Measurements from ENCODE around the gene C16orf96. TPM values are rescaled to one million over a fixed set of nuclear protein-coding genes. Genes with fewer than 3 reads are reported as not detected.
A peak's percentile ranks its signal among the peaks of the same experiment; 100 is the strongest.

Gene C16orf96
- total and polyA plus RNA-seq, 4 donors = 0.06 to 0.25 (median 0.08) TPM

GRCh38 chr16:4612977-4613635 is 57.0 kb downstream of the C16orf96 start:
- peaks cover 12 to 53% (median 32%) of the 10 kb centered on the region in 4 donors for H3K4me1 ChIP-seq (ENCODE audit: control insufficient read depth in 4 of 4, insufficient read depth in 4 of 4, low read length in 3 of 4)
- peaks cover 0 to 10% (median 4%) of the 10 kb centered on the region in 4 donors for H3K36me3 ChIP-seq (ENCODE audit: control insufficient read depth in 4 of 4, insufficient read depth in 3 of 4, low read depth in 1 of 4, low read length in 3 of 4)
- WGBS = 56% methylated on average over 14 of the region's 14 CpGs
- peak overlapping the region; percentile 68 to 92 for H3K9ac ChIP-seq (ENCODE audit: low read depth in 1 of 2, low read length in 2 of 2)
- H3K27ac ChIP-seq (ENCODE audit: low read depth in 1 of 2, low read length in 2 of 2) = peak overlapping the region; percentile 93 to 99
- DNase-seq (ENCODE audit: low spot score) = no peak
- TF ChIP-seq REST (IDR thresholded peaks at IDR 0.05) (no peak), FOXA1 (IDR thresholded peaks at IDR 0.05) (no peak)
- H3K27me3 ChIP-seq (ENCODE audit: control insufficient read depth in 4 of 4, insufficient read depth in 4 of 4, low read length in 3 of 4) = no peaks in the 10 kb centered on the region
- H3K9me3 ChIP-seq (ENCODE audit: control insufficient read depth in 4 of 4, low read length in 3 of 4) = no peaks in the 10 kb centered on the region
- peak overlapping the region; percentile 85 to 94 (median 89) for H3K4me3 ChIP-seq (ENCODE audit: low read depth in 1 of 3, low read length in 3 of 3)

DNA sequence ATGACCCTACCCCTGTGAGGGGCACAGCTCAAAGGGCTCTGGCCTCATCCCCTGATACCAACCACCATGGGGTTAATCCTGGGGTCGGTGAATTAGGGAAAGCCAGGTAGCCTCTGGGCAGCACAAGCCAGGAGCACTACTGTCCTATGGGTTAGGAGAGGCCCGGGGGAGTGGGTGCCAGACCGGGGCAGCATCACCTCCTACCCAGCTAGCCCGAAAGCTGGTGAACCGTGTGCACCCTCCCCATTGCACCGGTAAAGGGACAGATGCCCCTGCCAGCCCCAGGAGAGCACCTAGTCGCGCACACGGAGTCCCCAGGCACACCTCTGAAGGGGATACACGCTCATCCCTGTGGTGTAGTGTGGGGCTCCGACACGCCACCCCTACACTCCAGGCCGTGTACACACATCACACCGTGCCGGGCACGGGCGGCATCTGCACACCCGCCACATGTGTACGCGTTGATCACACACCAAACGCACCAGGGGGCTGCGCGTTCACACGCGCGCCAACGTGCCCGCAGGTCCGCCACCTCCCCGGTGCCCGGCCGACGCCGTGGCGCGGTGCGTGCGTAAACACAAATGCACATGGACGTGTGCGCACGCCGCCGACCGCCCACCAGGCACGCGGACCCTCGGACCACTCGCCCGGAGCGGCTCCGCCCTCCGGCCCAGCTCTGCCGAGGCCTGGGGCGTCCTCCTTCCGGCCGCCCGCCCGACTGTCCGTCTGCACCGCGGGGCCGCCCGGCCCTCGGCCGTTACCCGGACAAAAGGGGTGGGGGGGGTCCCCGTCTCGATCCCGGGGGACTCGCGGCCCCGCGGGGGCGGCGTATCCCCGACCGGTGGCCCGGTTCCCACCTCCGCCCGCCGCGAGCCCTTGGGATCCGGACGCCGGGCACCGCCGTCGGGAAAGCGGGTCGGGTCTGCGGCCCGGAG is 57.8 kb downstream of the C16orf96 start:
- Histone ChIP-seq H3K4me3 (ENCODE audit: low read depth in 1 of 3, low read length in 3 of 3) (peak overlapping the region; percentile 85 to 94 (median 89)), H3K4me1 (ENCODE audit: control insufficient read depth in 4 of 4, insufficient read depth in 4 of 4, low read length in 3 of 4) (peaks cover 13 to 61% (median 39%) of the 10 kb centered on the region in 4 donors)
- no peak for TF ChIP-seq FOXA2 (IDR thresholded peaks at IDR 0.05)
- no peak for TF ChIP-seq NR2F2 (IDR thresholded peaks at IDR 0.05)
- TF ChIP-seq RXRA (IDR thresholded peaks at IDR 0.05) = no peak
- TF ChIP-seq SP1 (IDR thresholded peaks at IDR 0.05) = no peak
- TF ChIP-seq EGR1 (IDR thresholded peaks at IDR 0.05; ENCODE audit: low read depth in 2 of 2) = no peak
- TF ChIP-seq JUND (IDR thresholded peaks at IDR 0.05) = no peak
- TF ChIP-seq HNF4G (IDR thresholded peaks at IDR 0.05) = no peak
- TF ChIP-seq REST (IDR thresholded peaks at IDR 0.05) = no peak
- TF ChIP-seq RAD21 (IDR thresholded peaks at IDR 0.05) = no peak
- no peak for TF ChIP-seq ATF3 (IDR thresholded peaks at IDR 0.05)
- TF ChIP-seq FOXA1 (IDR thresholded peaks at IDR 0.05) = no peak
- TF ChIP-seq HNF4A (conservative IDR thresholded peaks at IDR 0.05) = no peak
- TF ChIP-seq ZBTB33 (IDR thresholded peaks at IDR 0.05) = no peak

More for the DNA sequence above, 57.8 kb downstream of the C16orf96 start:
- Histone ChIP-seq H3K27me3 (ENCODE audit: control insufficient read depth in 4 of 4, insufficient read depth in 4 of 4, low read length in 3 of 4) (no peaks in the 10 kb centered on the region), H3K27ac (ENCODE audit: low read depth in 1 of 2, low read length in 2 of 2) (peak overlapping the region; percentile 93 to 99), H3K9me3 (ENCODE audit: control insufficient read depth in 4 of 4, low read length in 3 of 4) (no peaks in the 10 kb centered on the region), H3K9ac (ENCODE audit: low read depth in 1 of 2, low read length in 2 of 2) (peak overlapping the region; percentile 68 to 92), H3K36me3 (ENCODE audit: control insufficient read depth in 4 of 4, insufficient read depth in 3 of 4, low read depth in 1 of 4, low read length in 3 of 4) (peaks cover 0 to 8% (median under 1%) of the 10 kb centered on the region in 4 donors)
- under 1% methylated on average over 92 of the region's 92 CpGs for WGBS
- DNase-seq (ENCODE audit: low spot score) = no peak

All from liver (tissue), 9 donors.